K562 (cell line): ENCODE results near the gene NFATC2. TPM values are rescaled to one million over a fixed set of nuclear protein-coding genes. Genes with fewer than 3 reads are reported as not detected.

Source experiments
- ATAC-seq: fragments of 200-7000 bp; cut with Tn5 transposase; 3 replicates; pipeline ENCODE4 v1.9.1; 2020; ENCODE audit warnings: moderate library complexity
- BruUV-seq: library from RNA; stranded (reverse); fragments of 400-500 nt; replicated peaks from 2 replicates; lab custom pipeline; 2021; lab: Mats Ljungman, UMichigan
- CTCF ChIA-PET: fragments of 300-600 bp; formaldehyde crosslinking; extraction: SDS; loops from one replicate; lab custom pipeline; 2021; ENCODE audit warnings: low intra/inter-chr PET ratio; lab: Yijun Ruan, JAX
- POLR2A ChIA-PET: fragments of 300-600, 350-650 bp; sonication (Branson Sonifier 250); formaldehyde crosslinking; extraction: SDS; loops from one replicate; lab custom pipeline; 2021; ENCODE audit warnings: antibody characterized with exemption, inconsistent platforms; lab: Yijun Ruan, JAX
- DNase-seq, 4 experiments: peaks; one replicate each; pipeline versions ENCODE4 v3.0.0 to v3.0.0-alpha.2; 2011 to 2018; ENCODE audit warnings: low spot score in 3 of 4, mixed read lengths in 3 of 4; ENCODE audit errors: extremely low read depth in 1 of 4
- FAIRE-seq: peaks from 2 replicates; lab custom pipeline; 2011; peaks lifted over from hg19 to GRCh38; lab: Jason Lieb, UNC
- H2AFZ ChIP-seq: 2 replicates; pipeline ENCODE4 v1.6.0; 2011; ENCODE audit warnings: low read depth, low read length, control low read depth, inconsistent platforms
- H3K27ac ChIP-seq: fragments of 200-600 bp; 3 replicates; pipeline ENCODE4 v1.8.0; 2011; ENCODE audit warnings: low read depth, mild to moderate bottlenecking, control low read depth, inconsistent platforms, low read length, moderate library complexity, mixed read lengths; ENCODE audit errors: extremely low read depth
- H3K27me3 ChIP-seq, 2 experiments: fragments of 300-600 bp in 1 of 2; 2 replicates in 1 of 2; 3 replicates in 1 of 2; pipeline versions ENCODE4 v1.6.0 to v1.8.0; 2011; ENCODE audit warnings: inconsistent platforms in 2 of 2, low read length in 2 of 2, mild to moderate bottlenecking in 1 of 2, mixed read lengths in 1 of 2, moderate library complexity in 1 of 2; ENCODE audit not compliant: control insufficient read depth in 2 of 2, insufficient read depth in 2 of 2
- H3K36me3 ChIP-seq: fragments of 300-600 bp; 3 replicates; pipeline ENCODE4 v1.8.0; 2011; ENCODE audit warnings: mild to moderate bottlenecking, low read length, inconsistent platforms; ENCODE audit not compliant: control insufficient read depth, insufficient read depth
- H3K4me1 ChIP-seq, 2 experiments: fragments of 200-600 bp in 1 of 2; replicated peaks in 1 of 2; 2 replicates in 1 of 2; 3 replicates in 1 of 2; pipeline versions ENCODE4 v1.5.1 to v1.8.0; 2011; ENCODE audit warnings: inconsistent platforms in 2 of 2, low read length in 2 of 2, mild to moderate bottlenecking in 1 of 2, mixed read lengths in 1 of 2, moderate library complexity in 1 of 2; ENCODE audit not compliant: control insufficient read depth in 2 of 2, insufficient read depth in 2 of 2
- H3K4me2 ChIP-seq: 2 replicates; pipeline ENCODE4 v1.6.1; 2011; ENCODE audit warnings: low read length, control low read depth, inconsistent platforms, mixed read lengths; ENCODE audit not compliant: insufficient read depth
- H3K4me3 ChIP-seq: fragments of 200-600 bp; sonication (generic), shearing (Covaris generic); 2 replicates; pipeline ENCODE4 v1.5.1; 2016; ENCODE audit warnings: control low read depth, inconsistent platforms
- H3K79me2 ChIP-seq: fragments of 200-600 bp; 3 replicates; pipeline ENCODE4 v1.8.0; 2011; ENCODE audit warnings: low read length, inconsistent platforms; ENCODE audit not compliant: control insufficient read depth, insufficient read depth
- H3K9ac ChIP-seq, 2 experiments: 2 replicates each; pipeline versions ENCODE4 v1.6.0 to v1.6.1; 2011; ENCODE audit warnings: low read depth in 2 of 2, low read length in 2 of 2, control low read depth in 1 of 2, inconsistent platforms in 1 of 2, mild to moderate bottlenecking in 1 of 2, mixed read lengths in 1 of 2; ENCODE audit not compliant: insufficient read depth in 1 of 2
- H3K9me1 ChIP-seq: one replicate; pipeline ENCODE4 v1.6.0; 2011; ENCODE audit warnings: inconsistent platforms, mild to moderate bottlenecking, low read length, moderate library complexity; ENCODE audit not compliant: control insufficient read depth, insufficient read depth
- H3K9me3 ChIP-seq: replicated peaks from 2 replicates; pipeline ENCODE4 v1.5.1; 2011; ENCODE audit warnings: low read depth, low read length, inconsistent platforms; ENCODE audit not compliant: control insufficient read depth, insufficient read depth
- H4K20me1 ChIP-seq: replicated peaks from 2 replicates; pipeline ENCODE4 v1.6.1; 2011; ENCODE audit warnings: low read length, inconsistent platforms, mixed read lengths; ENCODE audit not compliant: control insufficient read depth, insufficient read depth
- GTF2B ChIP-seq: IDR thresholded peaks from 2 replicates; pipeline ENCODE4 v1.6.1; 2011; ENCODE audit not compliant: insufficient read length; ENCODE audit errors: extremely low read depth
- ZBTB40 ChIP-seq, 2 experiments: fragments of 450-650 bp in 1 of 2; sonication (generic) in 1 of 2; formaldehyde crosslinking in 1 of 2; IDR thresholded peaks; 2 replicates each; pipeline versions ENCODE4 v1.7.1 to v1.9.0; 2016 to 2022; ENCODE audit warnings: inconsistent platforms in 1 of 2, mild to moderate bottlenecking in 1 of 2, missing genetic modification reagents in 1 of 2
- WGBS: fragments of 100-300 bp; shearing (Covaris generic); methylation state at CpG from one replicate; pipeline ENCODE4 v1.1.6; 2016; ENCODE audit warnings: low coverage, mixed read lengths; ENCODE audit not compliant: insufficient coverage; ENCODE audit errors: missing lambda C conversion rate; 5-methylcytosine and 5-hydroxymethylcytosine counted together
- in situ Hi-C: fragments of 300-500 bp; cut with MboI; formaldehyde crosslinking; loops from 4 replicates; pipeline ENCODE4 v1.15.0; 2018; ENCODE audit warnings: inconsistent platforms, mixed read lengths
- intact Hi-C: fragments of 100-400 bp; cut with micrococcal nuclease; formaldehyde crosslinking; loops from 2 replicates; pipeline ENCODE4 v1.14.2; 2022
- polyA plus RNA-seq, 8 experiments: library from polyadenylated mRNA; depleted of rRNA in 4 of 8; stranded (reverse) in 5 of 8; unstranded in 3 of 8; fragments of >200 nt; fragmentation: Nextera tagmentation in 2 of 8; fragmentation: Illumina TruSeq in 1 of 8; extraction: Ambion mirVana in 2 of 8; extraction: Trizol in 1 of 8; gene quantifications; 2 replicates each; pipeline versions ENCODE4 v1.2.1 to v1.2.3, GENCODE V29; 2011 to 2014; ENCODE audit warnings: inconsistent platforms in 1 of 8, missing spikeins in 1 of 8
- total RNA-seq, 7 experiments: library from RNA; depleted of rRNA in 6 of 7; stranded (reverse); fragments of >200 nt in 6 of 7; fragmentation: Illumina TruSeq in 2 of 7; extraction: Trizol in 2 of 7; gene quantifications; 2 replicates each; pipeline versions ENCODE4 v1.2.1 to v1.2.3, GENCODE V29; 2011 to 2021; ENCODE audit warnings: low replicate concordance in 1 of 7

The NFATC2 gene
- total and polyA plus RNA-seq, 9 of the 15 experiments (the other 6 are each of a cell fraction or from before 2014, with no cell fraction given): 1.9 to 11.2 (median 3.0) TPM

GRCh38 chr20:51575486-51575885, 33.0 kb upstream of the NFATC2 start:
- POLR2A ChIA-PET: interaction anchor here (0.6 kb wide), 1 partner anchor 267 kb away, joined by 4 read pairs; no protein-coding TSS in a partner anchor
- Histone ChIP-seq H3K79me2 (no peaks in the 10 kb centered on the region), H3K9ac (no peak overlapping the region), H3K9me1 (no peaks in the 10 kb centered on the region), H3K27ac (no peak overlapping the region)
- 67% methylated on average over 1 of the region's 3 CpGs for WGBS
- in situ Hi-C loops: no loop called here
- TF ChIP-seq ZBTB40 (IDR thresholded peaks at IDR 0.05): peak; percentile 87
- TF ChIP-seq ZBTB40 (CRISPR knock-in tag; IDR thresholded peaks at IDR 0.05): peak; percentile 82
- no peak for TF ChIP-seq GTF2B
- TF ChIP-seq, all 486 proteins: peak for 1
- Histone ChIP-seq H3K36me3 (no peaks in the 10 kb centered on the region), H2AFZ (no peak overlapping the region), H3K4me1 (peaks cover 0 to 3% of the 10 kb centered on the region in 2 experiments; a peak in 3 of 5 replicates), H3K4me2 (no peak overlapping the region), H4K20me1 (no peaks in the 10 kb centered on the region), H3K9me3 (no peaks in the 10 kb centered on the region; the same call in 1 of the 2 replicates), H3K4me3 (no peak overlapping the region), H3K27me3 (no peaks in the 10 kb centered on the region)
- intact Hi-C loops: no loop called here
- FAIRE-seq (no peak), ATAC-seq (no peak), DNase-seq (no peak)
- CTCF ChIA-PET: no interaction called here
- no TSS peak for BruUV-seq
